AG08395 (cell line): ENCODE data around the gene ADAD1.
"Not testable (repeated sequence)": the region's sequence is repeated elsewhere in the genome, so short reads cannot be mapped to it uniquely, and the experiment has no call there.

Experiments
- DNase-seq: peaks from one replicate; pipeline ENCODE4 v3.0.0; 2012; ENCODE audit warnings: mixed read lengths, low spot score

Gene ADAD1

GRCh38 chr4:122378711-122379110 is at the start of gene ADAD1:
ADAD1 (plus strand) TSS chr4:122379011; CDS start chr4:122380070, 1,059 bp downstream.
- no peak for DNase-seq

- peak; percentile 38 for DNase-seq
These were observed 48.8 kb upstream of the ADAD1 start for GRCh38 chr4:122329876-122330565.

- DNase-seq, result no peak
These were observed 47.6 kb upstream of the ADAD1 start for GRCh38 chr4:122331195-122331594.

DNA sequence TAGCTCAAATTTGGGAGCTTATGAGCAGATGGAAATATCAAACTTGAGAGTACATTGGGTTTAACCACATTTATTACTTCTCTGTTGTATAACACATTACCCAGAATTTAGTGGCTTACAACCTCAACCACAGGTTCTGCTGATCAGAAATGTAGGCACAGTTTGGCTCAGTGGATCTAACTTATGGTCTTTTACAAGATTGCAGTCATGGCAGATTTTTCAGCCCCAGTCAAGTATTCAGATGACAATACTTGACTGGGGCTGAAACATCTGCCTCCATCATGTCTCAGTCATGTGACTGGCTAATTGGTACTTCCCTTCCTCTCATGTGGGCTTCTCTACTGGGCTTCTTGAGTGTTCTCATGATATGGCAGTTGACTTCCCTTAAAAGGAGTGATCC is 44.0 kb upstream of the ADAD1 start:
- no peak for DNase-seq

GRCh38 chr4:122341886-122342285 is 36.9 kb upstream of the ADAD1 start:
- peak; percentile 79 for DNase-seq

- peak; percentile 27 for DNase-seq
These were observed 32.8 kb upstream of the ADAD1 start for GRCh38 chr4:122346036-122346435.

GRCh38 chr4:122346503-122346902 is 32.3 kb upstream of the ADAD1 start:
- DNase-seq, result no peak

- no peak for DNase-seq
These were observed 22.4 kb upstream of the ADAD1 start for GRCh38 chr4:122356317-122356808.

DNA sequence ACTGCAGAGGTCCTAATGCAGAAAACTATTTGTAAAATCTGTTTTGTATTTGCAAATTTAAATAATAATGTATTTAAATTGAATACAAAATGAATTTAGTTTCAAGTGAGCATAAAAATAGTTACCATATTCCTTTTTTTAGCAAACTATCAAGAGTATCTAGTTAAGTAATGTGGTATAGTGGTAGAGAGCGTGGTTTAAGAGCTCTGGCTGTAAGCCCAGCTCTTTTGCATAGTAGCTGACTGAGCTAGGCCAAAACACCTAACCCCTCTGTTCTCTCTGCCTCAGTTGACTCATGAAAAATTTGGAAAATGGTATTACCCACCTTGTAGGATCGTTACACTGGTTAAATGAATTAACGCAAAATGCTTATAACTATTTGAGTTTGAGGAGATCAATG is 18.1 kb upstream of the ADAD1 start:
- DNase-seq, result no peak

- DNase-seq, result no peak
These were observed 14.0 kb upstream of the ADAD1 start for GRCh38 chr4:122364700-122365404.

DNA sequence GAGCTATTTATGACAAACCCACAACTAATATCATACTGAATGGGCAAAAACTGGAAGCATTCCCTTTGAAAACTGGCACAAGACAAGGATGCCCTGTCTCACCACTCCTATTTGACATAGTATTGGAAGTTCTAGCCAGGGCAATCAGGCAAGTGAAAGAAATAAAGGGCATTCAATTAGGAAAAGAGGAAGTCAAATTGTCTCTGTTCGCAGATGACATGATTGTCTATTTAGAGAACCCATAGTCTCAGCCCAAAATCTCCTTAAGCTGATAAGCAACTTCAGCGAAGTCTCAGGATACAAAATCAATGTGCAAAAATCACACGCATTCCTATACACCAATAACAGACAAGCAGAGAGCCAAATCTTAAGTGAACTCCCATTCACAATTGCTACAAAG is 10.0 kb upstream of the ADAD1 start:
- not testable (repeated sequence) for DNase-seq

DNA sequence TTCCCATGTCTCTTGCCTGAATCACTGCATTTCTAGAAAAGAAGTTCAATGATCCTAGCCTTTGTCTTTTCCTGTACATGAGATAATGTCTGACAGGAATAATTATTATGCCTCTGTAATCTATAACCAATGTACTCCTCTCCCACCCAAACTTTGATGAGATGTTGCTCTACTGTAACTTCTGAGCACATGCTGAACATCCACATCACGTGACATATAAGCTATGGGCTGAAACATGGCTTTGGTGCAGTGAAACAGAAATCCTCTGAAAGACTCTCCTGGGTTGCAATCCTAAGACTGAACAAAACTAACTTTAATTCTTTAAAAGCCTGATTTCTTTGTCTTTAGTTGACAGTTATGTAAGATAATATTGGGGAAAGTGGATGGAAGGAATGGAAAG is 1.5 kb upstream of the ADAD1 start:
- no peak for DNase-seq

- DNase-seq, result no peak
These were observed 428 bp downstream of the ADAD1 start for GRCh38 chr4:122379239-122379638.

- DNase-seq, result no peak
These were observed 4.5 kb downstream of the ADAD1 start for GRCh38 chr4:122383341-122383740.

GRCh38 chr4:122384245-122384644 is 5.4 kb downstream of the ADAD1 start:
- DNase-seq, result no peak

GRCh38 chr4:122393276-122393675 is 14.5 kb downstream of the ADAD1 start:
- DNase-seq, result no peak

DNA sequence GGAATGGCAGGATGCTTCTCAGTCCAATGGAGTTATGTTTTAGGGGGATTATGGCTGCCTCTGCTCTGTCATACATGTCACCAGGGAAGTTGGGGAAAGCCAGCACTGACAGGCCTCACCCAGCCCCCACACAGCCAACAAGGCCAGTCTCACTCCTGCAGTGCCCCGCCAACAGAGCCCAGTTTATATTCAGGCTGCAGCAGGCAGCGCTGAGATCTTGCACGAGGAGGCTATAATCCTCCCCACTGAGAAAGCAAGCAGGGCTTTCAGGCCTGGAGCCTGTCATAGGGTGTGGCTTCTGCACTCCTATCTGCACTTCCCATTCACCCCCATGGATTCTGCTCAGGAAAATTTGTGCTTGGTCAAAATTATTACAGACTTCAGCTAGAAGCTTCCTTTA is 25.1 kb downstream of the ADAD1 start:
- DNase-seq, result no peak

- no peak for DNase-seq
These were observed 33.7 kb downstream of the ADAD1 start for GRCh38 chr4:122412547-122412946.

- no peak for DNase-seq
These were observed 44.4 kb downstream of the ADAD1 start for GRCh38 chr4:122423246-122423645.

DNA sequence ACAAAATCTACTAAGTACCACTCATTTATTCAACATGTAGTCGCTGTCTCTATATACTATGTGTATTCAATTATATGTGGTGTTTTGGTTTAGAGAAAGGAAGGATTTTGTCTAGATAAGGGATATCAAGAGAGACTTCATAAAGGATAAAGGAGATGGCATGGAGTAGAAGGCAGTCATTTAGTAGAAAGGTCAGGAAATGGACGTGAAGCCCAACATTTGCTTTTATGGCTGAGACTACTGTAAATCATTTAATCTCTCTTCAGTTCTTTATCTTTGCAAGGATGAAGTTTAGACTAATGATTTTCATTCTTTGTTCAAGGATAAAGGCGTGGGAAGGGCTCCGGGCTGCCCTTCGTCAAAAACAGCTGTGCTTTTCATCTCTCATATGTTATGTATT is 52.5 kb downstream of the ADAD1 start:
- no peak for DNase-seq

- no peak for DNase-seq
These were observed 55.5 kb downstream of the ADAD1 start for GRCh38 chr4:122434285-122434684.

DNA sequence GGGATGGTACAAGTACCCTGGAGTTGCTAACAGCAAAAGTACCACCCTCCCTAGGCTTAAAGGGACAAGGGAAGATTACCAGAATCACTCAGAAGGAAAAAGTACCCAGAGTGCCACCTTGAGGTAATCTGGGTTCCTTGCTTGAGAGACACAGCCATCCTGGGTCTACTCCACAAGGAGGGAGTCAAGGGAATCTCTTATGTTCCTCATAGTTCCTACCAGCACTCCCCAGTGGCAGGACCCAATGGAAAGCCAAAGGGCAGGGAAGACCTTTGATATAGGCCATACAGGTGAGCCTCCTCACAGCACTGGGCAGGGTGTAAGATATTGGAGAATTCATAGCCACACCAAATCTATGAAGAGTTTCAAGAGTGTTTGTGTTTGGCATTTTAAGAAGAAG is 72.0 kb downstream of the ADAD1 start:
- peak; percentile 10 for DNase-seq

DNA sequence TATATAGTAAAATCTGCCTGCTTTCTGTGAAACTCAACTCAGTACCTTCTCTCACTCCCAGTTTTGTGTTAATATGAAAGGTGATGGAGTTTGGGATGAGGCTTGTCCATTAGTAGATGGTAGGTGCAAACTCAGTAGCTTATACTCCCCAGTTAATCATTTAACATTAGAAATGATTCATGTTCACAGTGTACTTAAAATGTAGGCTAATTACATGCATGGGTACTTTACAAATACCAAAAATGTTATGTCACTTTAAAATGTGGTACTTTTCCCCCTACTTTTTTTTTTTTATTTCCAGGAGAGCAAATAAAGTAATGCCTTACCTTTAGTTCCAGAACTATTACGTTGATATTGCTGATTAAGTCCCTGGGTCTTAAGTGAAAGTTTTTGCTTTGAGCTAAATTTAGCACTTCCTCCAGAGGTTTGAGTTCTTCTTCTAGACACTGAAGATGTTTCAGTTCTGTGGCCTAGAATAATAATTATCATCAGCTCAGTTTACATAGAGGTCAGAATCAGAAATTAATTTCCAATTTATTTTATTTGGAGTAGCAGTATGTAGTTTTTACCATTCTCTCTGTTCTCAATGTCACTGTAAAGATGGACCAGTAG is 74.7 kb downstream of the ADAD1 start:
- DNase-seq, result no peak
